Stimulated activated CD8-positive, alpha-beta memory T cell treated with anti-CD3 and anti-CD28 coated beads, Interleukin-15, amount 100 ng/mL, for 24 hours (primary cell): ENCODE data around the gene DNAI2.
"Not testable (repeated sequence)": the region's sequence is repeated elsewhere in the genome, so short reads cannot be mapped to it uniquely, and the experiment has no call there.

ENCODE experiments used
- DNase-seq: peaks from one replicate; pipeline ENCODE4 v3.0.0-alpha.2; 2020; ENCODE audit warnings: low read depth

The DNAI2 gene

DNA sequence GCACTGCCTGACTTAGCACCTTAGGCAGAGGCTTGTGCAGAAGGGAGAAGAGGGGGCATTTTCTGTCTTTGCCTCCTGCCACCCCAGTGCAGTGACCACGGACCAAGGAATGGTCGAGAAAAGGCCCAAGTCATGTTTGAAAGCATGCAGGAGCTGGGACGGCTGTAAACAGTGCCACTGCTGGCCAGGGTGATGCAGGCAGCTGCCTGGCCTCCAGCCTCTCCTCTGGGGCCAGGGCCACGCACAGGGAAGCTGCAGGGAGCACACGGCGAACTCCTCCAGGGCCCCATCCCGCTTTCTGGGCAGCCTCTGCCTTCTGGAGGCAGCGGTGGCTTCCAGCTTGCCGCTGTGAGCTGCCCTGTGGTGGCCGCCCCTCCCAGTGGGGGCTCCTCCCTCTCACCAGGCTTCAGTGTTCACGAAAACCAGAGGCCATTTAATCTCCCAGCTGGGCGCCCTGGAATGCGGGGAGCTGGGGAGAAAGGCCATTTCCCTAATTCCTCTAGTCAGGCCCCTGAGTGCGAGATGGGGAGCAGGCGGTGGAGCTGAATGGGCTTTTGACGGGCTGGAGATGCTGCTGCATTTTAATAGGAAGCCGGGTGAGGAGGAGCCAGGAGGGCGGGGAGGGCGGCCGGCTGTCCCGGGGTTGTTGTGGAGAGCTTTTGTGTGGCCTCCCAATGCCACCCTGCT is 28.7 kb upstream of the DNAI2 start:
- no peak for DNase-seq

- no peak for DNase-seq
Measured at GRCh38 chr17:74245871-74246270, 28.2 kb upstream of the DNAI2 start.

DNA sequence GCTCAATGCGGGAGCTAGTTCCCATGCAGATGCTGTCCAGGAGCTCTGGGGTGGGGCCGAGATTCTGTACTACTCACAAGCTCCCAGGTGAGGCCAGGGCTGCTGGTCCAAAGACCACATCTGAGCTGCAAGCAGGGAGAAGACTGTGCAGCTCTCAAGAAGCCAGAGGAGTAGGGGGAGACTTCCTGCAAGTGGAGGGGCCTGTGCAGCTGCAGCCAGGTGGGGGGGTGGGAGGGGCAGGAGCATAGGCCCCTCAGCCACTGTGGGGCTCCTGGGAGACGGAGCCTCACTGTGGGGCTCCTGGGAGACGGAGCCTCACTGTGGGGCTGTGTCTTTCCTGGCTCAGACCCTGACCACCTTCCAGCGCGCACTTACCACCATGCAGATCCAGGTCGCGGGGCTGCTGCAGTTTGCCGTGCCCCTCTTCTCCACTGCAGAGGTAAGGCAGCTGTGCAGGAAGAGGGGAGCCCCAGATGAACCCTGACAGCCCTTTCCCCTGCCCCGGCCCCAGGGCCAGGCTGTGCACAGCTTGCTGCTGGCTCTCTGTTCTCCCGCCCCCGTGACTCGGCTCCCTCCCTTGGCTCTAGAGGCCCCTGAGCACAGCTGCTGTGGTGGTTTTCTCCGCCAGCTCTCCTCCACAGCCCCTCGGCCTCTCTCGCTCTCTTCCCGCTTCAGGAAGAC is 24.3 kb upstream of the DNAI2 start:
- DNase-seq: no peak

DNA sequence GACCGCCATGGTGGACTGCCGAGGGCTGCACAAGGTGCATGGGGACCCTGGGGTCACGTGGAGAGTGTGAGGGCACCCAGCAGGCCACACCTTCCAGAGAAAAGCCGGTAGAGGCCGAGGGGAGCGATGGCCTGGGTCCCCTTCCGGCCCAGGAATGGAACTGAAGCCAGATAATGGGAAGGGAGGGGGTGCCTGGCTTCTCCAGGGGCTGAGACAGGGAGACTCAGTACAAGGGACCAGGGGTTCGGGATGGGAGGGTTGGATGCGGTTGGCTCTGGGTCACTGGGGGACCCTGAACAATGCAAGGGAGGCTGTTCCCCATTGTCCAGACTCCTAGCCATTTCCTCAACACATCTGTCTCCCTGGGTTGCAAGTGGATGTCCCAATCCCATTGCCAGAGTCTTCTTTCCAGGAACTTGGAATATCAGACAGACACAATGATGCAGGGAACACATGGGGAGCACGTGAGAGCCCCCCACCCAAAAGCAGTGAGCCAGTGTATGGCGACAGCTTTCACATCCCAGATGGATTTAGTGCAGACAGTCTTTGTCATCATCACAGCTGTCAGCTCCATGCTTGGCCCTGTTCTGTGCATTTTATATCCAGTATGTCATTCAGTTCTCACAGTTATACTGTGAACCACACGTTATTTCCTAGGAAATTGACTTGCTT is 23.6 kb upstream of the DNAI2 start:
- no peak for DNase-seq

DNA sequence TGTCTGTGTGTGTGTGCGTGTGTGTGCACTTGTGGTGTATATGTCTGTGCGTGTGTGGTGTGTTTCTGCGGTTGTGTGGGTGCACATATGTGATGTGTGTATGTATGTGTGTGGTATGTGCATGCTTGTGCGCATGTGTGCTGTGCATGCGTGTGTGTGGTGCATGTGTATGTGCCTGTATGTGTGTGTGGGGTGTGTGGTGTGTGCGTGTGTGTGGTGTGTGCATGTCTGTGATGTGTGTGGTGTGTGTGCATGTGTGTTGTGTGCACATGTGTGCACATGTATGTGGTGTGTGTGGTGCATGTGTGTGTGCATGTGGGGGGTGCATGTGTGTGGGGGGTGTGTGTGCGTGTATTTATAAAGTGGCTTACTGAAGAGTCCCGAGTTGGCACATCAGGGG is 23.0 kb upstream of the DNAI2 start:
- no peak for DNase-seq

- no peak for DNase-seq
Measured at GRCh38 chr17:74251569-74251968, 22.5 kb upstream of the DNAI2 start.

- DNase-seq: no peak
Measured at GRCh38 chr17:74252211-74252610, 21.8 kb upstream of the DNAI2 start.

DNA sequence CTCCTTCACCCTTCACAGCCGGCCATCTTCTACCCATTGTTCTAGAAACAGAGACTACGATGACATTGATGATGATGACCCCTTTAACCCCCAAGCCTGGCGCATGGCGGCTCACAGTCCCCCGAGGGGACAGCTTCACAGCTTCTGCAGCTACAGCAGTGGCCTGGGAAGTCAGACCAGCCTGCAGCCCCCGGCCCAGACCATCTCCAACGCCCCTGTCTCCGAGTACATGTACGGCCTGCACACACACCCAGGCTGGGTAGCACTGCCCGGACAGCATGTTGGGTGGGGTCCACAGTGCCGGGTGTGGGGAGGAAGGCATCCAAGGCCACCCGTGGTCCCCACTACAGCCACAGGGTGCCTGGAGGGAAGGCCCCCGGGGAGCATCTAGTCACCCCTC is 21.0 kb upstream of the DNAI2 start:
- DNase-seq: no peak

- no peak for DNase-seq
Measured at GRCh38 chr17:74257311-74257710, 16.7 kb upstream of the DNAI2 start.

DNA sequence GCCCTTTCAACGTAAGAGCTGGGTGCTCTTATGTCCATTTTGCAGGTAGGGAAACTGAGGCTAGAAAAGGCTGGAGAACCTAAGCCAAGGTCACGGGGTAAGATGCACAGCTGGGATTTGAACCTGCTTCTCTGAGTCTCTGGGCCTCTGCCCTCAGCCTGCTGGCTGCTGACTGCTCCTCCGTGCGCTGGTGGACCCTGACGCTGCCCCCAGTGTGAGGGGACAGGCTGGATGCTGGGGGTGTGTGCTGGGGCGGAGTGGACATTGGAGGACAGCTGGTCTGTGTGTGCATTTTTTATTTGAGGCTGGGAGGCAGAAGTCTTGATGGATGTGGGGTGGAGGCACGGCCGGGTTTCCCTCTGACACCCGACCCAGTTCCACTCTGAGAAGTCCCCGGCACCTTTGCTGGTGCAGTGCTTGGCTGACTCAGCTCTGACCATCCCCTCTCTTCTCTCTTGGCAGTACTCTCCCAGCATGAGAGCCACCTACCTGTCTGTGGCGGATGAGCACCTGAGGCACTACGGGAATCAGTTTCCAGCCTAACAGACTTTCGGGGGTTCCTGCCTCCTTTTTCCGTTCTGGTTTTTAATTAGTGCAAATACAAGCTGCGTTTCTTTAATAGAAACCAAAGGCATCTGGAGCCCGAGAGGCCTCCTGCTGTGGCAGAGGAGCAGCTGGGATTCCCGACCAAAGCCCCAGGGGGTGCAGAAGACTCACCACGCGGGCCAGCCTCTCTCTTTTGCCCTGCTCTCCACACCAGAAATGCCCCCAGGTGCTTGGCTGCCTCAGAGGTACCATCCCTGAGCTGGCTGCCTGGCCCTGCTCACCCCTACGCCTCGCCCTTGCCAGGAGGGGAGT is 14.1 kb upstream of the DNAI2 start:
- DNase-seq: no peak

DNA sequence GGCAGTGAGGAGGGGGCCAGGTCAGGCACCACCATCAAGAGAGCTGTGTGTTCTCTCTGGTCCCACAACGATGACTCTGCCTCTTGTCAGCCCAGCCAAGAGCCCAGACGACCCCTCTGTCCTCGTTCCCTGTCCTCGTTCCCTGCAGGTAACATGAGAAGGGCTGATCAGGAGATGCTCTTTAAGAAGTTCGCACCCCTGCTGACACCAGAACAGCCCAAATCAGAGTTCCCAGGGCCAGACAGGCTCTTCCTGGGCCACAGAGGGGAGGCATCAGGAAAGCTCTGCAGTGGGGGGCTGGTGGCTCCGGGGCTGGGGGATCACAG is 13.5 kb upstream of the DNAI2 start:
- DNase-seq: no peak

DNA sequence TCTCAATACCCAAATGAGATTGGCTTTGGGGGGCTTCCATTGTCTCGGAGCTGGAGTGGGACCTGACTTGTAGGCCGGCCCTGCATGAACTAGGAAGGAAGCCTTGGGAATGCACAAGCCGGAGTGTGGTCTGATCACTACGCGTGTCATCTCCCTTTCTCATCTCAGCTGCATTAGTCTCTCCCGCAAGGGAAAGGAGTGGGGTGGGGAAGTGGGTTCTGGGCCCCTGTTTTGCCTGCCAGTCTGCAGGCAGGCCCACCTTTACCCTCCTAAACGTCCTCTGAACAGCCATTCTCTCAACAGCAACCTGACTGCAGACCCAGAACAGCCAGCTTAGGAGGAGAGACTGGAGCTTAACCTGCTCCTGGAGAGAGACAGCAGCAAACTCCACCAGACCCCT is 11.4 kb upstream of the DNAI2 start:
- DNase-seq: no peak

GRCh38 chr17:74267054-74267453 is 7.0 kb upstream of the DNAI2 start:
- DNase-seq: not testable (repeated sequence)

GRCh38 chr17:74267579-74267978 is 6.5 kb upstream of the DNAI2 start:
- DNase-seq: no peak

GRCh38 chr17:74267987-74268499 is 6.0 kb upstream of the DNAI2 start:
- DNase-seq: no peak

DNA sequence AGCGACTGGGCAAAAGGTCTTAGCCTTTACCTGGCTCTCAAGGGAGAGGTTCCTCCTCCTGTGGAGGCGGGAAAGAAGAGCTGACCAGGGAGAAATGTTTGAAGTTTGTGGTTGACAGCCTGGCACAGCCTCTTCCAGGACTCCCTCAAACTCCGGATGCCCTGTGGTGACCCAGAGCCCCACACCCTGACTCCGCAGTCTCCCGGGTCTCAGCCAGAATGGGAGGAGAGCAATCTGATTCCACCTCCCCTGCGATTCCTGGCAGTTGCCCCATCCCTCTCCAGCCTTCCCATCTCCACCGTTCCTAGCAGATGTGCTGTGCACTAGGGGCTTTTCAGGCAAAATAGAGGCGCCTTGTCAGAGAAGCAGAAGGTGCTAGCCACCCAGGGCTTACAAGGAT is 5.5 kb upstream of the DNAI2 start:
- no peak for DNase-seq

GRCh38 chr17:74270333-74270732 is 3.7 kb upstream of the DNAI2 start:
- no peak for DNase-seq

GRCh38 chr17:74271281-74271680 is 2.8 kb upstream of the DNAI2 start:
- no peak for DNase-seq

GRCh38 chr17:74271901-74272561 is 2.0 kb upstream of the DNAI2 start:
- DNase-seq: no peak

- DNase-seq: no peak
Measured at GRCh38 chr17:74272731-74273201, 1.3 kb upstream of the DNAI2 start.

DNA sequence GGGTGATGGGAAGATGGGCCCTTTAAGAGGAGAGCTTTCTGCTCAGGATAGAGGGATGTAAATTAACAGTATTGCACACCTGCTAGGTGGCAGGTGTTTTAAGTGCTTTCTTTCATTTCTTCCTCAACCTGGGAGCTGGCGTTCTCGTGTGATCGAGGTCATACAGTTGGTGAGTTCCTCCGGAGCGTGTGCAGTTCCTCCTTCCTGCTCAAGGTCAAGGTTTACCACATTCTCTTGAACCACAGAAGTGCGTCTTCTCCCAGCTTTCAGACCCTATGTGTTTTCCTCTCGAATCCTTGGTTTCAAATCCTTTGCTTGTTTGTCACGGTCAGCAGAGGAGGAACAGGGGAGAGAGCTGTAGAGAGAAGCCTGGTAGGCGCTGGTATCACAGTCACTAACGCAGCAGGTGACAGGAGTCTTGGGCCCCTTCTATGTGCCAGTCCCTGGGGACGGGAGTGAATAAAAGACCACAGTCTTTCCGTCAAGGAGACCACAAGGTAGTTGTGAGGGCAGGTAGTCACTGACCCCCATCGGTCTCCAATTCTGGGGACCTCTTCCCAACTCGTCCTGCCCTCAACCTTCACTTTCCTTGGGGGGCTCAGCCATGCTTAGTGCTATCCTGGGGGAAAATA is 791 bp downstream of the DNAI2 start:
- DNase-seq: no peak
